ENCODE results near the gene HSD17B12.

Gene HSD17B12

DNA sequence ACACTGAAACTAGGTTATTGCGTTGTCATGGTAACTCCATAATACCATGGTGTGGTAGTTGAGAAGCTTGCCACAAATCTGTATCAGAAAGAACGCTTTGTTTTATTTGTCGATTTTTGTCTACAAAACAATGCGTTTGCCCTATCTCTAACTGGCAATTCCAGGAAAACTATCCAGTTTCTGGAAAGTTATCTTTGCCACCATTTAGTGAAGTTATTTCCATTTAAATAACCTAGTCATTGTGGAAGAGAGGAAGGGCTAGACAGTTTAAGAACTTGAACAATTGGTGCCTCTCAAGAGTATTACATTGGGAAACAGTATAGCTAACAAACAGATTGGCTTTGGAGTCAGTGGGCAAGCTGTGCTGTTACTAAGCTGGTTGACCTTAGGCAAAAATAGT is 7.9 kb downstream of the HSD17B12 start:
- DNase-seq (ENCODE audit: low spot score): no peak

DNA sequence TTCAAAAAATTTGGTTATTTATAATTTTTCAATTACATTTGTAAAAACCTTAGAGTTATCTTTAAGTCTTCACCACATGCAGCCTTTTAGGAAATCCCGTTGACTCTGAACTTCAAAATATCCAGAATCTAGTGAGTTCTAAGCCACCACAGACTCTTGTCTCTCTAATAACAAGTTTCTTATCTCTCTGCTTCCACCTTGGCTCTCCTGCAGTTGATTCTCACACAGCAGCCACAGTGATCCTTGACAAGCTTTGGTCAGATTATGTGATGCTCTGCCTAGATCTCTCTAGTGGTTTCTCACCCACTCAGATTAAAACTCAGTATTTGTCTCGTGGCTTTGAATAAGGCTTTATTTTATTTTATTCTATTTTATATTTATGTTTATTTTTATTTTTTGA is 8.6 kb downstream of the HSD17B12 start:
- no peak for DNase-seq (ENCODE audit: low spot score)

DNA sequence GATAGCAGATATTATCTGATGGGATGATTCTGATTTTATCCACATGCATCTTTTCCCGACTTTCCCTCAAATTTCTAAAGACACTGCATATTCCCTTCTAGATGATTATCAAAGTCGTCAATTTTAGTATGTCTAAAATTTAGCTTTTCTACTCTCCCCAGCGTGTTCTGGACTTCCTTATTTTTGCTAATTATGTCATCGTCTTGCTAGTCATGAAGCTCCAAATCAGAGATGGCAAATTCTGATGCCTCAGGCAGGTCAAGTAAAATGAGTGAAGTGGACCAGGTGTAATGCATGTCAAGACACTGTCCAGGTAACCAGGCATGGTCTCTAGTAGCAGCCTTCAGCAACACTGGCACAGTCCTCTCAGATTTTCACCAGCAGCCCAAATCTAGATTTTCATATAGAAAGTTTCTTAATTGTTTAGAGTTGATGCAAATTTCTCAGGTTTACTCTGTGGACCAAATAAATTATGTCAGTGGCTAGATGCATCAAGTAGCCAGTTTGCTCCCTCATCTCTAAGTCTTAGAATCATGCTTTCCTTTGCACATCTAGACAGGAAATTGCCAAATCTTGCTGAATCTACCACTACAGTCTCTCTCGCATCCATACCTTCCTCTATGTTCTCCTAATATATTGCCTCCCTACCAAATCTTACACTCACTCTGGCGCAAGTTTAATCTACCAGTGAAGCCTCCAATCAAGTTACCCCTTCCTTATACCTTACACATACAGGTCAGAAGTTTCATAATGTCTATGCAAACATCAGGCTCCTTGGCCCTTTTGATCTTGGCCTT is 10.6 kb downstream of the HSD17B12 start:
- no peak for DNase-seq (ENCODE audit: low spot score)

DNA sequence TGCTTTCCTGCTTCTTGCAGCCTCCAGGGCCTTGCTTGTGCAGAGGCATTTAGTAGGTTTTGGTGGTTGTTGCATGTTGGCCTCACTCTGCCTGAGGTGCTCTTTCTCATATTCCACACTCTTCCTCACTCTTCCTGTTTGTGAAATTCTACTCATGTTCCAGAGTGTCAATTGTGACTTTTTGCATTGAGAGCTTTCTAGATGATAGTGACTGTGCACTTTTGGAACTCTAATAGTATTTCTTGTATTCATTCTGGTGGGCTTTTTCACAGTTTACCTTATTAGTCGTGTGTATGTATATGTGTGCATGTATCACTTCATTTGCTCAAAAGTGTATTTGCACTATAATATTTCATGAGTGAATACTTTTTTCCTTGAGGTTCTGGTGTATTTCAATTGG is 11.3 kb downstream of the HSD17B12 start:
- DNase-seq (ENCODE audit: low spot score): no peak

DNA sequence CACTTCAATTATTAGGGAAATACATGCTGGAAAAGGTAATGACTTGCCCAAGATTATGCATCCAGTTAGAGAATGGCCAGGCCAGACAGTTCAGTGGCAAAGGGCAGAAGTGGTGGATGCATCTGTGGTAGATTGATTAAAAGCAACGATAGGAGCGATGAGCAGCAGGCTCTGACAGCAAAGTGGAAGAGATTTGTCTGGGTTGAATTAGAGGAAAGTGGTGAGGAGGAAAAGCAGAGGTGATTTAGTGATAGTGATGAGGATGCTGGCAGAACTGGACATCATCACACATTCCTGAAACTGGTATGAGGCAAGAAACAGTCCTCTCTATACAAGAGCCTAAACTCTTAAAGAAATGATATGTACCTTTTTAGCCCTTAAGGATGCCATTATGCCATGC is 12.5 kb downstream of the HSD17B12 start:
- DNase-seq (ENCODE audit: low spot score): no peak

DNA sequence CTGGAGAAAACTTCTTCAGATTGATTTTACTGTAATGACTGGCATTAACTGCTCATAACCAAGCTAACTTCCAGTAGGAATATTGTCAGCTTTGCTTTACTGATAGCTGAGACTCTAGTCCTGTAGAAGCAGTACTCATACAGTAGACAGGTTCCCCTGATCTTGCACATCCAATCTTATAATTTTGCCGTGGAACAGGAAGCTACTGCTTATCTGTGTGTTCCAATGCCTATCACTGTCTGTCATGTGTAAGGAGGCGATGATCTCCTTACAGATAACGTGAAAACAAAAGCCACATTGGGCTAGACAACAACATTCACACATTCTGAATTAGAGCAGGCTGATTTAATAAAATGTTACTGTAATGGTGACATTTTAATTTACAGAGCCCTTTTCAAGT is 13.2 kb downstream of the HSD17B12 start:
- no peak for DNase-seq (ENCODE audit: low spot score)

DNA sequence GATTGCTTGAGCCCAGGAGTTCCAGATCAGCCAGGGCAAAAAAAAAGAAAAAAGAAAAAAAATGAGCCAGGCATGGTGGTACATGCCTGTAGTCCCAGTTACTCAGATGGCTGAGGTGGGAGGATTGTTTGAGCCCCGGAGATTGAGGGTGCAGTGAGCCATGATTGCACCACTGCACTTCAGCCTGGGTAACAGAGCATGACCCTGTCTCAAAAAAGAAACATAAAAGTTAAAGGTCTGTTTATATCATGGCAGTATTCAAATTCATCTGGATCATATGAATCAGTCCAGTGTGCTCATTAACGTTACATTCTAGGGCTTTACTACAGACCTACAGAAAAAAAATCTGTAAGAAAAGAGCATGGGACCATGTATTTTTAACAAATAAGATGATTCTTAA is 13.9 kb downstream of the HSD17B12 start:
- DNase-seq (ENCODE audit: low spot score): no peak

DNA sequence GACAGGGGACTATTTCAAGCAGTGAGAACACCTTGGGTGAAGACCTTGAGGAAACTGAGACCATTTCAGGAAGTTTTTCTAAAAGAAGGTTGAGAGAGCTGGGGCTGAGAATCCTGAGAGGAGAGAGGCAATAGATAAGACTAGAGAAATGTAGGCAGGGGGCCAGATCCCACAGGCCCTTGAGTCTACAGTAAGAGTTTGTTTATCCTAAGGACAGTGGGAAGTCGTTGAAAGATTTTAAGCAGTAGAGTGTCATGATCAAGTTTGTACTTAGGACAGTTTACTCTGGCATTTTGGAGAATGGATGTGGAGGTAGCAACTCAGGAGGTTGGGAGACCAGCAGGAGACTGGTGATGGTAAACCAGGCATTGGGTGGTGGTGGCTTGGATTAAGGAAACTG is 17.1 kb downstream of the HSD17B12 start:
- DNase-seq (ENCODE audit: low spot score): no peak

DNA sequence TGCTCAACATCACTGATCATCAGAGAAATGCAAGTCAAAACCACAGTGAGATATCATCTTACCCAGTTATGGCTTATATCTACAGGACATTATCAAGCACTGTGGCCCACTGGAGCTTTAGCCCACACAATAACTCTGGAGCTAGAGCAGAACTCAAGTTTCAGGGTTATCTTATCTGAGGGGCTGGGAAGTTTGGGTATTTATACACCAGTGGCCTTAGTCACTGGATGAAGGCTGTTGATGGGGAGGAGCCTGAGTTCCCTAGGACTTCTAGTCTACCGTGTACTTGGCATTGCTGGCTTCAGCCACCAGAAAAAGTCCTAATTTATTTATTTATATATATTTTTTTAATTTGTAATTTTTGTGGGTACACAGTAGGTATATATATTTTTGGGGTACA is 19.3 kb downstream of the HSD17B12 start:
- no peak for DNase-seq (ENCODE audit: low spot score)

DNA sequence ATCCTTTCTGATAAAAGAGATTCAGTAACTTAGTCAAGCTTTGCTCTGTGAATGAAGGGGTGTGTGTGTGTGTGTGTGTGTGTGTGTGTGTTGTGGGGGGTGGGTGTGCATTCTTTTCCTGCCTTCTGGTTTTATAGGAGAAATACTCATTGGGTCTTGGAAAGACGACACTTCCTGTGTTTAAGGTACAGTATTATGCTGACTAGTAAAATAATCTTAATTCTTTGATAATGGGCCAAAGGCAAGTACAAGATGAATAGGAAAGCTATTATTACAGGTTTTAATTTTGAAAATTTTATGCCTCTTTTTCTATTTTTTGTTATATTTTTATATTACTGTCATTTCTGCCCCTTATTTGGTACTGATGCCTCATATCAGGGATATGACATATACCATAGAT is 26.1 kb downstream of the HSD17B12 start:
- no peak for DNase-seq (ENCODE audit: low spot score)

DNA sequence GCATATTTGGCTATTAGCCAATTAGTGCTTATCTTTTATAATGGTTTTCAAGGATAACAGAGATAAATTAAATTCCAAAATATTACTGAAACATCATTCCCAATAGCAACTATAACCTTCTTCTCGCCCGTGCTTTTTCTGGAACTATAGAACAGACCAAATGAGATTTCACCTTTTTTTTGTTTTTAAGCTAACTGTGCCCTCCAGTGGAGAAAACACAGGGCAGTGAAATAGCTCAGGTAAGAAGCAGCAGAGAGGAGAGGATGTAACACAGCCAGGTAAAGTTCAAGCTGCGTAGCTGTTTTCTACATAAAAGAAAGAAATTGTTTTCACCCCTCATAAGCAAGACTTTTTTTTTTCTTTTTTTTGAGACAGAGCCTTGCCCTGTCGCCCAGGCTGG is 28.2 kb downstream of the HSD17B12 start:
- peak; percentile 13 for DNase-seq (ENCODE audit: low spot score)

DNA sequence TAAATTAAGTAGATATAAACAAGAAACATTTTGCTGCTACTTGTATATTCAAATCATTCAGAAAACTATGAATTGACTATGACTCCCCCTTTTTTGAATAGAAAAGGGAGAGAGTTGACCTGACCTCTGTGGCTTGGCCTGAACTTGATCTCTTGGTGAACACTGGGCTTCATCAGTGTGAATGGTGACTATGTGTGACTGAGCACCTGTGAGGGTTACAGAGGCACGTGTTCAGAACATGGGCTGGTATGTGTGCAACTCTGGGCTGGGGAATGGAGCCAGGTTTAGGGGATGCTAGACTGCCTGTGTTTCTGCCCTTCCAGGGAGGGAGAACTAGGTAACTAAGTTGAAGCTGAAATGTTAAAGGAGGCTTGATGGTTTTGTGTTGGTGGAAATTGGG is 29.2 kb downstream of the HSD17B12 start:
- DNase-seq (ENCODE audit: low spot score): no peak

DNA sequence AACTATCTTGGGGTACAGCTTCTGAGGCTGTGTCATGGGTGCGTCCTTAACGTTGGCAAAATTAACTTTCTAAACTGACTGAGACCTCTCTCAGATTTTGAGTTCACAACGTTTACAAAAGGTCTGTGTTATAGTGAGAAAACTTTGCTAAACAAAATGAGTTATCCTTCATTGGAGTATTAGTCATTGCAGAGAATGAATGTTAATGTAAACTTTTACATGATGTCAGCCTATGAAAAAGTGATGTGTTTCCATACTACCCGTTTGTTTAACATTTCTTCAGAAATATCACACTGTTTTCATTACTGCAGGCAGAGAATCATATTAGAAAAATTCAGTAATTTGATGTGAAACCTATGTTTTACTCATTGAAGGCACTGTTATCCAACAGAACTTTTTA is 32.1 kb downstream of the HSD17B12 start:
- DNase-seq (ENCODE audit: low spot score): no peak

DNA sequence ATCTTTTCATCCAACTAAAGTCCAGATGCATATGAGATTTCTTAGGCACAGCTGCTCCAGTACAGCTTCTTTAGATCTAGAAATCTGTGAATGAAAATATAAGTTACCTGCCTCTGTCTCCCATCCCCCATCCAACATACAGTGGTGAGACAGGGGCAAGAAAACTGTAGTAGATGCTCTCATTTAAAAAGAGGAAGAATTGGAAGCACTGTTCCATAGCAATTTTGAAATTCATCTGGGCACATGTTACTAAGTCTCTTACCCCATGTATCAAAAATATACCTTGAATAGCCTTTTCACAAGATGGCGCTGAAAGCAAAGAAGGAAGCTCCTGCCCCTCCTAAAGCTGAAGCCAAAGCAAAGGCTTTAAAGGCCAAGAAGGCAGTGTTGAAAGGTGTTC is 37.8 kb downstream of the HSD17B12 start:
- no peak for DNase-seq (ENCODE audit: low spot score)

DNA sequence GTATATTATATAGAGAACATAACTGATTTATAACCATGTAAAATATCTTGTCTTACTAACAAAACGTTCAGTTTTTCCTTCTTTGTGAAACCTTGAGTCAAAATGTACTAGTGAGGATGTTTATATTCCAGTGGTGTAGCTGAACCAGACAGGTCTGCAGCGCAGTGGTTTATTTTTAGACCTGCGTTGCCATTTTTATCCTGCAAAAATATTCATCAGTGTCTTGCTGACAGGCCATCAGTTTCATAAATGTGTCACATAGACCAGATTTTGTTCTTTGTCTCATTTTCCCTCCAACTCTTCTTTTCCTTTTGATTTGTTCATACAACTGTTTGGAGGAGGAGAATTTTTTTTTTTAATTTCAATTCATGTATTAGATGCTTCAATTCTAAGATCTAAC is 43.1 kb downstream of the HSD17B12 start:
- no peak for DNase-seq (ENCODE audit: low spot score)

DNA sequence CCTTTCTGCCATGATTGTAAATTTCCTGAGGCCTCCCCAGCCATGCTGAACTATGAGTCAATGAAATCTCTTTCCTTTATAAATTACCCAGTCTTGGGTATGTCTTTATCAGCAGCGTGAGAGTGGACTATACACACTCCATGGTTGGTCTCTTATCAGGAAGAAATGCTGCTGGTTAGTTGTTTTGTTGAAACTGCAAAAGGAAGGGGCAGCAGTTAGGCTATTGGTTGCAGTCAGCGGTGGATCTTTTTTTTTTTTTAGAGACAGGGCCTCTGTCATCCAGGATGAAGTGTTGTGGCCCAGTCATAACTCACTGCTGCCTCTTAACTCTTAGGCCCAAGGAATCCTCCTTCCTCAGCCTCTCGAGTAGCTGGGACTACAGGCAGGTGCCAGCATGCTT is 51.7 kb downstream of the HSD17B12 start:
- no peak for DNase-seq (ENCODE audit: low spot score)

DNA sequence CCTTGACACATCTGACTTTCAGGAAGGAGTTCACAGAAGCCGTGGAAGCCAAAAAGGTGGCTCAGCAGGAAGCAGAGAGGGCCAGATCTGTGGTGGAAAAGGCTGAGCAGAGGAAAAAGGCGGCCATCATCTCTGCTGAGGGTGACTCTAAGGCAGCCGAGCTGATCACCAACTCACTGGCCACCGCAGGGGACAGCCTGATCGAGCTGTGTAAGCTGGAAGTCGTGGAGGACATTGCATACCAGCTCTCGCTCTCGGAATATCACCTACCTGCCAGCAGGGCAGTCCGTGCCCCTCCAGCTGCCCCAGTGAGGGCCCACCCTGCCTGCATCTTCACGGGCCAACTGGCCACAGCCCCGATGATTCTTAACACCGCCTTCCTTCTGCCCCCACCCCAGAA is 53.7 kb downstream of the HSD17B12 start:
- no peak for DNase-seq (ENCODE audit: low spot score)

DNA sequence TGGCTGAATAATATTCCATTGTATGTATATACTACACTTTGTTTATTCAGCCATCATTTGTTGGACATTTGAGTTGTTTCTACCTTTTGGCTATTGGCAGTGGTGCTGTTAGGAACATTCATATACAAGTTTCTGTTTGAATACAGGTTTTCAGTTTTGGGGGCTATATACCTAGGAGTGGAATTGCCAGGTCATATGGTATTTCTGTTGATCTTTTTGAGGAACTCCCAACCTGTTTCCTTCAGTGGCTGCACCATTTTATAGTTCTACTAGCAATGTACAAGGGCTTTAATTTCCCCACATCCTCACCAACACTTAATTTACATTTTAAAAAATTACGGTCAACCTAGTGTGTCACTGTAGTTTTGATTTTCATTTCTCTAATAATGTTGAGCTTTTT is 54.6 kb downstream of the HSD17B12 start:
- DNase-seq (ENCODE audit: low spot score): no peak

DNA sequence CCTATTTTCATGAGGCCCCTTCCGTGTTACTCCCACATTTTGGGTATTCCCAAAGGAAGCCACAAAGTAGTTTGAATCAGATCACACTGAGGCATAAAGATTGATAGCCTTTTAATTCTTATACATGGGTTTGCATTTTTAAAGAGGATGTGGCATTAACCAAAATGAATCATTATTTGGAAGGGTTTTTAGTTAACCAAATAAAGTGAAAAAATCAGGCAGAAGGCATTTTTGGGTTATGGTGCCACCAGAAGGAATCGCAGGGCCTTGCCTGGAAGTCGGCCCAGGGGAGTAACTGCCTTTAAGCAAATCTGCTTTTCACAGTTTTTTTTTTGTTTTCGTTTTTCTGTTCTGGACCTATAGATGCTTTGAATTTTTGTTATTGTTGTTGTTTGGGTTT is 55.4 kb downstream of the HSD17B12 start:
- no peak for DNase-seq (ENCODE audit: low spot score)

DNA sequence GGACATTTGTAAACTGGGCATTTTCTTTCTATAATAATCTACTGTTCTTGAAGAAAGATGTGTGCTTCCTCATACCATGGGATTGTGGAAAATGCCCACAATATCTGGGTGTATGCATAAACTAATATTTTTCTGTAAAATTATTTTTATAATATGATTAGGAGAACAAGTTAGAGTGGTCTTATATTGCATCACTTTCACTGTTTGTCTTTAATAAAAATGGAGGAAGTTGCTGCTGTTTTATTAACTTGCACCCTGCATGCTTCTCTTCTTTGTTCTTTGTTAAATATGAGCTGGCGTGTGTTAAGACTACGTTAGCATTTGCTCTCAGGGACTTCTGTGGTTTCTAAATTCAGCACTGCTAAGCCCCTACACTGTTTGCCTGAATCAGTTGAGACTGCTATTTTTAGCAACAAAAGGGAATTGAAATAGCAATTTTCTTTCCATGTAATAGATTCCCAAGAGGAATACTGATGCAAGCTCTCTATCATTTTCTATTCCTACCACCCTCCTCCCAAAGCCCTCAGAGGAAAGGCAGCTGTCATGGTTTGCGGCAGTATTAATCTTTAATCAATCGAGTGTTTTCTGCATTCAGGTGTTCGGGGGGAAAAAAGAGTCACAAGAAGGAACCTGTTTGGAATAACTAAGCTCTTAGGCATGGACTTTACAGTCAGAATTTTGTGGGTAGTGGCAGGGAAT is 56.1 kb downstream of the HSD17B12 start:
- no peak for DNase-seq (ENCODE audit: low spot score)

DNA sequence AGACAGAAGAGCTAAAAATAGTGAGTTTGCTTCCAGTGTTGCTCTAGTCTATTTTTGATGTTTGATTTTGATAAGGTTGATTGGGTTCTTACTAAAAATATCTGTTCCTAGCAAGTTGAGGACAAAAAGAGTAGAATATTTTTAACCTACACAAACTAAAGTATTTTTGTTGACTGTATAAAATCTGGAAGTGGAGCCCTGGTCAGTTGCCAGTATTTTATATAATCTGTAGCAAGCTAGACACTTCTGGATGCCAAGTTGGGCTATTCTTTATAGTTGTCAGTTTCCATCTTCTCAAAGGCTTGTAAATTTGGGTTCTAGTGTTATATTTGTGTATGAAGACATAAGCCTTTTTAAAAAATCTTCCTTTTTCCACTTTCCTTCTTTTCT is 56.7 kb downstream of the HSD17B12 start:
- no peak for DNase-seq (ENCODE audit: low spot score)

DNA sequence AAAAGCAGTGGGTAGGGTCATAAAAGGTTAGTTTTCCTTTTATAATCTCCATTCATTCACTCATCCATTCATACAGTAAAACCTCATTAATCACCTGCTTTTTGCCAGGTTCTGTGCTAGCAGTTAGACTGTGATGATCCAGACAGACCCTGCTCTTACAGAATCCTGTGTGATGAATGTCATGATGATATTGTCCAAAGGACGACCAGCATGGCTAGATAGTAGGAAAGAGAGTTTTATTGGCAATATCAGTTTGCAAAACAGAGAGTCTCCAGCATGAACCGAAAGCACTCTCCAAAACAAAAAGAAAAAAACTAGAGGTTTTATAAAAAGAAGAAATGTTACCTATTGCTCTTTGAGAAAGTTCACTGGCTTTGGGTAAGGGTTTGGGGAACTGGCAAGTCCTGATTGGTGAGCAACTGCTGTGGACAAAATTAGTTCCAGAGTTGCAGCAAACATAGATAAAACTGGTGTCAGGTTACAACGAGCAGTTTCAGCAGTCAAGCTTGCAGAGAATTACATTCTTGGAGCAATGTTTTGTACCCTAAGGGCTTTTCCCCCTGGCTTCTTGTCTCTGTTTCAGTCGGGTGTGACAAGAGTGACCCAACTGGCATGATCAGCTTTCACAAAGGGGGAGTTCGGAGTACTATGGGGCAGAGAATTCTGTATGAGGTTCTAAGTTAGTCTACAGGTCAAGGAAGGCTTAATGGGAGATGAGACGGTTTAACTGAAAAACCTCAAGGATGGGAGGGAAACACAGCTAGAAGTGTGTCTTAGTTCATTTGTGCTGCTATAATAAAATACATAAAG is 58.3 kb downstream of the HSD17B12 start:
- no peak for DNase-seq (ENCODE audit: low spot score)

DNA sequence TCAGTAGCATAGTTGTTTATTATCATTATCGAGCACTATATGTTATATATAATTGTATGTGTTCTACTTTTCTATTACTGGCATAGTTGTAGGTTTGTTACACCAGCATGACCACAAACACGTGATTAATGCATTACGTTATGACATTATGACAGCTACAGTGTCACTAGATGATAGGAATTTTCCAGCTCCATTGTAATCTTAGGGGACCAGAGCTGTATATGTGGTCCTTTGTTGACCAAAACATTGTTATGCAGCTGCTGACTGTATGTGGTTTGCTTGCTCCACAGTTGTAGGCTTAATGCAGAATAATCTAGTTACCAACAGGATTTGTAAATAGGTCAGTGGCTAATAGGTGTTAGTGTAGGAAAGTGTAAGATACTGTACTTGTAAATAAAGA is 66.1 kb downstream of the HSD17B12 start:
- no peak for DNase-seq (ENCODE audit: low spot score)
